GM12878 (cell line): ENCODE results near the gene PAF1. TPM values are rescaled to one million over a fixed set of nuclear protein-coding genes. Genes with fewer than 3 reads are reported as not detected.
A peak's percentile ranks its signal among the peaks of the same experiment; 100 is the strongest.

Experiments
- BCLAF1 ChIP-seq: fragments of 450-650 bp; IDR thresholded peaks from 2 replicates; pipeline ENCODE4 v1.6.1; 2017; ENCODE audit warnings: antibody characterized with exemption, mild to moderate bottlenecking, moderate library complexity
- BMI1 ChIP-seq: fragments of 450-650 bp; IDR thresholded peaks from 2 replicates; pipeline ENCODE4 v1.6.1; 2016; ENCODE audit warnings: mild to moderate bottlenecking, moderate library complexity, borderline replicate concordance
- CREM ChIP-seq: IDR thresholded peaks from 2 replicates; pipeline ENCODE4 v1.6.1; 2014; ENCODE audit warnings: antibody characterized with exemption, low read depth
- EED ChIP-seq: sonication (generic); IDR thresholded peaks from 2 replicates; pipeline ENCODE4 v1.6.1; 2016; ENCODE audit warnings: antibody characterized with exemption, low read depth
- EGR1 ChIP-seq, 2 experiments: IDR thresholded peaks; 1 replicate in 1 of 2; 2 replicates in 1 of 2; pipeline ENCODE4 v1.6.1; 2011 to 2012; ENCODE audit warnings: low read depth in 2 of 2, low read length in 2 of 2, borderline replicate concordance in 1 of 2, mild to moderate bottlenecking in 1 of 2, moderate library complexity in 1 of 2
- EP300 ChIP-seq, 2 experiments: fragments of 150-350 bp in 1 of 2; IDR thresholded peaks; 2 replicates each; pipeline ENCODE4 v1.6.1; 2011 to 2012; ENCODE audit warnings: low read depth in 2 of 2, low read length in 2 of 2, borderline replicate concordance in 1 of 2, improper control_type of control experiment in 1 of 2, inconsistent platforms in 1 of 2; ENCODE audit not compliant: control insufficient read depth in 1 of 2
- FOXK2 ChIP-seq: fragments of 450-650 bp; IDR thresholded peaks from 2 replicates; pipeline ENCODE4 v1.6.1; 2017; ENCODE audit warnings: mild to moderate bottlenecking, moderate library complexity
- JUND ChIP-seq: IDR thresholded peaks from 2 replicates; pipeline ENCODE4 v1.6.1; 2012; ENCODE audit warnings: low read depth, mild to moderate bottlenecking, low read length, improper control_type of control experiment, moderate library complexity
- MEF2B ChIP-seq: fragments of 450-650 bp; IDR thresholded peaks from 2 replicates; pipeline ENCODE4 v1.6.1; 2018; ENCODE audit warnings: mild to moderate bottlenecking, moderate library complexity; ENCODE audit not compliant: partially characterized antibody, poor library complexity, severe bottlenecking
- MXI1 ChIP-seq: fragments of 150-350 bp; IDR thresholded peaks from 2 replicates; pipeline ENCODE4 v1.6.1; 2011; ENCODE audit warnings: low read depth, mild to moderate bottlenecking, inconsistent platforms, low read length, improper control_type of control experiment
- POLR2AphosphoS2 ChIP-seq: IDR thresholded peaks from 2 replicates; pipeline ENCODE4 v1.6.1; 2011; ENCODE audit warnings: low read depth, mild to moderate bottlenecking, low read length, improper control_type of control experiment, moderate library complexity
- POU2F2 ChIP-seq: IDR thresholded peaks from 3 replicates; pipeline ENCODE4 v1.6.1; 2011; ENCODE audit warnings: low read depth, mild to moderate bottlenecking, low read length, borderline replicate concordance
- polyA plus RNA-seq, 11 experiments: library from polyadenylated mRNA; depleted of rRNA in 4 of 11; unstranded in 6 of 11; stranded (reverse) in 5 of 11; fragments of >200 nt; fragmentation: Nextera tagmentation in 4 of 11; fragmentation: Illumina TruSeq in 1 of 11; extraction: Ambion mirVana in 4 of 11; extraction: Trizol in 1 of 11; gene quantifications; 1 replicate in 1 of 11; 2 replicates in 10 of 11; pipeline versions ENCODE4 v1.2.1 to v1.2.3, GENCODE V29; 2011 to 2016; ENCODE audit warnings: inconsistent platforms in 2 of 11, missing spikeins in 2 of 11, low read depth in 1 of 11
- total RNA-seq, 4 experiments: library from RNA; depleted of rRNA in 3 of 4; stranded (reverse); fragments of >200 nt in 3 of 4; fragmentation: Illumina TruSeq in 1 of 4; extraction: Trizol in 1 of 4; gene quantifications; 2 replicates each; pipeline versions ENCODE4 v1.2.1 to v1.2.3, GENCODE V29; 2013 to 2021
- TF ChIP-seq, protein P1 (sequence below): fragments of 450-650 bp; IDR thresholded peaks from 2 replicates; pipeline ENCODE4 v1.6.1; 2017; ENCODE audit warnings: mild to moderate bottlenecking, low read depth, inconsistent platforms; ENCODE audit not compliant: poor library complexity, severe bottlenecking
- TF ChIP-seq, protein P2 (sequence below): fragments of 450-650 bp; formaldehyde crosslinking; IDR thresholded peaks from 2 replicates; pipeline ENCODE4 v1.5.0; 2022; ENCODE audit warnings: mild to moderate bottlenecking, missing genetic modification characterization
- TF ChIP-seq, protein P3 (sequence below): IDR thresholded peaks from 2 replicates; pipeline ENCODE4 v1.6.1; 2012; ENCODE audit warnings: low read depth, low read length, improper control_type of control experiment
- TF ChIP-seq, protein P4 (sequence below): IDR thresholded peaks from 2 replicates; pipeline ENCODE4 v1.6.1; 2011; ENCODE audit warnings: low read depth, low read length, improper control_type of control experiment, borderline replicate concordance

The PAF1 gene
- total and polyA plus RNA-seq, 10 of the 15 experiments (the other 5 are each of a cell fraction or from before 2014, with no cell fraction given) = 1.7 to 45.8 (median 39.6) TPM

GRCh38 chr19:39401549-39402345, 10.8 kb upstream of the PAF1 start (continued):
- TF ChIP-seq, protein P1, sequence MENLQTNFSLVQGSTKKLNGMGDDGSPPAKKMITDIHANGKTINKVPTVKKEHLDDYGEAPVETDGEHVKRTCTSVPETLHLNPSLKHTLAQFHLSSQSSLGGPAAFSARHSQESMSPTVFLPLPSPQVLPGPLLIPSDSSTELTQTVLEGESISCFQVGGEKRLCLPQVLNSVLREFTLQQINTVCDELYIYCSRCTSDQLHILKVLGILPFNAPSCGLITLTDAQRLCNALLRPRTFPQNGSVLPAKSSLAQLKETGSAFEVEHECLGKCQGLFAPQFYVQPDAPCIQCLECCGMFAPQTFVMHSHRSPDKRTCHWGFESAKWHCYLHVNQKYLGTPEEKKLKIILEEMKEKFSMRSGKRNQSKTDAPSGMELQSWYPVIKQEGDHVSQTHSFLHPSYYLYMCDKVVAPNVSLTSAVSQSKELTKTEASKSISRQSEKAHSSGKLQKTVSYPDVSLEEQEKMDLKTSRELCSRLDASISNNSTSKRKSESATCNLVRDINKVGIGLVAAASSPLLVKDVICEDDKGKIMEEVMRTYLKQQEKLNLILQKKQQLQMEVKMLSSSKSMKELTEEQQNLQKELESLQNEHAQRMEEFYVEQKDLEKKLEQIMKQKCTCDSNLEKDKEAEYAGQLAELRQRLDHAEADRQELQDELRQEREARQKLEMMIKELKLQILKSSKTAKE = peak; percentile 91
- TF ChIP-seq, protein P2, sequence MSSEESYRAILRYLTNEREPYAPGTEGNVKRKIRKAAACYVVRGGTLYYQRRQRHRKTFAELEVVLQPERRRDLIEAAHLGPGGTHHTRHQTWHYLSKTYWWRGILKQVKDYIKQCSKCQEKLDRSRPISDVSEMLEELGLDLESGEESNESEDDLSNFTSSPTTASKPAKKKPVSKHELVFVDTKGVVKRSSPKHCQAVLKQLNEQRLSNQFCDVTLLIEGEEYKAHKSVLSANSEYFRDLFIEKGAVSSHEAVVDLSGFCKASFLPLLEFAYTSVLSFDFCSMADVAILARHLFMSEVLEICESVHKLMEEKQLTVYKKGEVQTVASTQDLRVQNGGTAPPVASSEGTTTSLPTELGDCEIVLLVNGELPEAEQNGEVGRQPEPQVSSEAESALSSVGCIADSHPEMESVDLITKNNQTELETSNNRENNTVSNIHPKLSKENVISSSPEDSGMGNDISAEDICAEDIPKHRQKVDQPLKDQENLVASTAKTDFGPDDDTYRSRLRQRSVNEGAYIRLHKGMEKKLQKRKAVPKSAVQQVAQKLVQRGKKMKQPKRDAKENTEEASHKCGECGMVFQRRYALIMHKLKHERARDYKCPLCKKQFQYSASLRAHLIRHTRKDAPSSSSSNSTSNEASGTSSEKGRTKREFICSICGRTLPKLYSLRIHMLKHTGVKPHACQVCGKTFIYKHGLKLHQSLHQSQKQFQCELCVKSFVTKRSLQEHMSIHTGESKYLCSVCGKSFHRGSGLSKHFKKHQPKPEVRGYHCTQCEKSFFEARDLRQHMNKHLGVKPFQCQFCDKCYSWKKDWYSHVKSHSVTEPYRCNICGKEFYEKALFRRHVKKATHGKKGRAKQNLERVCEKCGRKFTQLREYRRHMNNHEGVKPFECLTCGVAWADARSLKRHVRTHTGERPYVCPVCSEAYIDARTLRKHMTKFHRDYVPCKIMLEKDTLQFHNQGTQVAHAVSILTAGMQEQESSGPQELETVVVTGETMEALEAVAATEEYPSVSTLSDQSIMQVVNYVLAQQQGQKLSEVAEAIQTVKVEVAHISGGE = no peak
- no peak; a peak in 1 of 3 replicates for TF ChIP-seq EGR1 (IDR thresholded peaks at IDR 0.05; ENCODE audit: borderline replicate concordance in 1 of 2, low read depth in 2 of 2, low read length in 2 of 2)
- TF ChIP-seq POU2F2 = peak; percentile 68; the same call in 1 of the 3 replicates
- TF ChIP-seq BCLAF1 = no peak
- TF ChIP-seq, protein P3, sequence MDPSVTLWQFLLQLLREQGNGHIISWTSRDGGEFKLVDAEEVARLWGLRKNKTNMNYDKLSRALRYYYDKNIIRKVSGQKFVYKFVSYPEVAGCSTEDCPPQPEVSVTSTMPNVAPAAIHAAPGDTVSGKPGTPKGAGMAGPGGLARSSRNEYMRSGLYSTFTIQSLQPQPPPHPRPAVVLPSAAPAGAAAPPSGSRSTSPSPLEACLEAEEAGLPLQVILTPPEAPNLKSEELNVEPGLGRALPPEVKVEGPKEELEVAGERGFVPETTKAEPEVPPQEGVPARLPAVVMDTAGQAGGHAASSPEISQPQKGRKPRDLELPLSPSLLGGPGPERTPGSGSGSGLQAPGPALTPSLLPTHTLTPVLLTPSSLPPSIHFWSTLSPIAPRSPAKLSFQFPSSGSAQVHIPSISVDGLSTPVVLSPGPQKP = peak; percentile 59; the same call in 1 of the 2 replicates
- TF ChIP-seq JUND = 0 out of 2 replicates have a peak, but pooled peaks have one; percentile 8
- peak; percentile 64 for TF ChIP-seq MEF2B
- TF ChIP-seq POLR2AphosphoS2 = peak; percentile 23
- TF ChIP-seq BMI1 = no peak
- TF ChIP-seq FOXK2 = 0 out of 2 replicates have a peak, but pooled peaks have one; percentile 24
- peak; percentile 83 to 93; a peak in 3 of 4 replicates for TF ChIP-seq EP300 (IDR thresholded peaks at IDR 0.05; ENCODE audit: borderline replicate concordance in 1 of 2, control insufficient read depth in 1 of 2, low read depth in 2 of 2, low read length in 2 of 2)
- peak; percentile 81; the same call in 1 of the 2 replicates for TF ChIP-seq CREM
- TF ChIP-seq EED = peak; percentile 11; the same call in 1 of the 2 replicates
- TF ChIP-seq MXI1 = peak; percentile 57
- TF ChIP-seq, protein P4, sequence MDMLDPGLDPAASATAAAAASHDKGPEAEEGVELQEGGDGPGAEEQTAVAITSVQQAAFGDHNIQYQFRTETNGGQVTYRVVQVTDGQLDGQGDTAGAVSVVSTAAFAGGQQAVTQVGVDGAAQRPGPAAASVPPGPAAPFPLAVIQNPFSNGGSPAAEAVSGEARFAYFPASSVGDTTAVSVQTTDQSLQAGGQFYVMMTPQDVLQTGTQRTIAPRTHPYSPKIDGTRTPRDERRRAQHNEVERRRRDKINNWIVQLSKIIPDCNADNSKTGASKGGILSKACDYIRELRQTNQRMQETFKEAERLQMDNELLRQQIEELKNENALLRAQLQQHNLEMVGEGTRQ = no peak; the same call in 1 of the 2 replicates
